ENCODE results near the gene CHRNB1. TPM values are rescaled to one million over a fixed set of nuclear protein-coding genes. Genes with fewer than 3 reads are reported as not detected.
"Not testable (repeated sequence)": the region's sequence is repeated elsewhere in the genome, so short reads cannot be mapped to it uniquely, and the experiment has no call there.

The CHRNB1 gene
- total RNA-seq, 3 donors from 2014 or later = 8.5 to 11.8 (median 11.7) TPM

- Histone ChIP-seq H3K27me3 (no peaks in the 10 kb centered on the region), H3K27ac (peak within 1 kb of the TSS; percentile 100), H3K9me3 (no peaks in the 10 kb centered on the region), H3K4me3 (peak within 1 kb of the TSS; percentile 93 to 100 (median 99)), H3K36me3 (no peaks in the 10 kb centered on the region), H3K4me1 (peaks cover 9 to 22% of the 10 kb centered on the region in 2 donors)
- intact Hi-C loops (cut with DNase I; ENCODE audit: low total_unique reads) = loop anchor here (10.0 kb wide), 1 partner anchor 45 kb away; the partner anchor contains the start of genes FGF11 and TMEM102
- TF ChIP-seq POLR2AphosphoS5 (IDR thresholded peaks at IDR 0.05) = peak; percentile 70 to 75 (median 71)
- peak; percentile 38 for TF ChIP-seq POLR2A (IDR thresholded peaks at IDR 0.05)
- no peak for TF ChIP-seq CTCF (IDR thresholded peaks at IDR 0.05)
- DNase-seq (ENCODE audit: low spot score in 2 of 2) = no peak
Measured at GRCh38 chr17:7479213-7480088, 34.6 kb downstream of the CHRNB1 start, which contains the start of gene ZBTB4. TSS of gene ZBTB4 (minus strand) at chr17:7479631. CDS start at chr17:7466801, 12,830 bp downstream.

DNA sequence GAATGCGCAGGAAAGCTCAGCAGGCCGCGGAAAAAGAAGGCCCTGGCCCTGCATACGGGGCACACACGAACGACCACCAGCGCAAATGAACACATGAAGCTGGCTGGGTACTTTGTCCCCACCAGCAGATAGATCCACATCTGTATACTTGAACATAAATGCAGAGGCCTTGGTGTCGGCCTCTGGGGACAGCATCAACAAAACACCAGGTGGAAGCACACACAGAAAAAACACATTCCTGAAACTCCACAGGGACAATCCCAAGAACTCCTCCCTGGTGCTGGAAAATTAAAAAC, 35.2 kb downstream of the CHRNB1 start:
- Histone ChIP-seq H3K4me3 (peak overlapping the region; percentile 93 to 100 (median 99)), H3K9me3 (no peaks in the 10 kb centered on the region), H3K4me1 (peaks cover 9 to 22% of the 10 kb centered on the region in 2 donors), H3K27ac (peak overlapping the region; percentile 100), H3K36me3 (no peaks in the 10 kb centered on the region), H3K27me3 (no peaks in the 10 kb centered on the region)
- intact Hi-C loops (cut with DNase I; ENCODE audit: low total_unique reads) = loop anchor here (10.0 kb wide), 1 partner anchor 45 kb away; the partner anchor contains the start of genes FGF11 and TMEM102
- no peak for TF ChIP-seq CTCF (IDR thresholded peaks at IDR 0.05)
- no peak for TF ChIP-seq POLR2A (IDR thresholded peaks at IDR 0.05)
- peak in 1 of 3 donors; percentile 2 for TF ChIP-seq POLR2AphosphoS5 (IDR thresholded peaks at IDR 0.05)
- no peak for DNase-seq (ENCODE audit: low spot score in 2 of 2)

GRCh38 chr17:7481275-7481674, 36.4 kb downstream of the CHRNB1 start, which contains the start of gene SLC35G6:
TSS of gene SLC35G6 (plus strand) at chr17:7481446. CDS start at chr17:7481517, 71 bp downstream.
- Histone ChIP-seq H3K4me1 (peaks cover 6 to 19% of the 10 kb centered on the region in 2 donors), H3K27ac (peak within 1 kb of the TSS; percentile 100), H3K4me3 (peak within 1 kb of the TSS in 2 of 3 donors; percentile 99 to 100)
- DNase-seq (ENCODE audit: low spot score in 2 of 2); H3K27me3 ChIP-seq; H3K36me3 ChIP-seq; H3K9me3 ChIP-seq: not testable (repeated sequence)
- intact Hi-C loops (cut with DNase I; ENCODE audit: low total_unique reads) = loop anchor here (10.0 kb wide), 1 partner anchor 46 kb away; the partner anchor contains the start of genes FGF11 and TMEM102

GRCh38 chr17:7481842-7482741, 37.2 kb downstream of the CHRNB1 start:
- Histone ChIP-seq H3K27ac (peak overlapping the region; percentile 99), H3K4me1 (peaks cover 6 to 20% of the 10 kb centered on the region in 2 donors)
- H3K36me3 ChIP-seq; H3K9me3 ChIP-seq; DNase-seq (ENCODE audit: low spot score in 2 of 2); H3K27me3 ChIP-seq; H3K4me3 ChIP-seq: not testable (repeated sequence)
- intact Hi-C loops (cut with DNase I; ENCODE audit: low total_unique reads) = loop anchor here (10.0 kb wide), 1 partner anchor 47 kb away; the partner anchor contains the start of genes FGF11 and TMEM102

DNA sequence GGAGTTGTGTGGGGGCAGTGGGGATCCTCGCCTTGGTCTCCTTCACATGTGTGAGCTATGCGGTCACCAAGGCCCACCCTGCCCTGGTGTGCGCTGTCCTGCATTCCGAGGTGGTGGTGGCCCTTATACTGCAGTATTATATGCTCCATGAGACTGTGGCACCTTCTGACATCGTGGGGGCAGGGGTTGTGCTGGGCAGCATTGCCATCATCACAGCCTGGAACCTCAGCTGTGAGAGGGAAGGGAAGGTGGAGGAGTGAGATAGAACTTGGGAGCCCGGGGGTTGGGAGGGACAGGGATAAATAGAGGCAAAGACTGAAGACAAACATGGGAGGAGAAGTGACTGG, 37.9 kb downstream of the CHRNB1 start:
- Histone ChIP-seq H3K27ac (peak overlapping the region; percentile 99), H3K4me1 (peaks cover 6 to 19% of the 10 kb centered on the region in 2 donors), H3K4me3 (peak overlapping the region; percentile 46 to 76 (median 68))
- not testable (repeated sequence) for H3K27me3 ChIP-seq; DNase-seq (ENCODE audit: low spot score in 2 of 2); H3K9me3 ChIP-seq; H3K36me3 ChIP-seq
- intact Hi-C loops (cut with DNase I; ENCODE audit: low total_unique reads) = loop anchor here (10.0 kb wide), 1 partner anchor 48 kb away; the partner anchor contains the start of genes FGF11 and TMEM102

GRCh38 chr17:7483255-7484066, 38.6 kb downstream of the CHRNB1 start:
- H3K27me3 ChIP-seq = no peaks in the 10 kb centered on the region
- H3K4me1 ChIP-seq = peaks cover 6 to 18% of the 10 kb centered on the region in 2 donors
- H3K9me3 ChIP-seq = no peaks in the 10 kb centered on the region
- no peaks in the 10 kb centered on the region for H3K36me3 ChIP-seq
- peak overlapping the region; percentile 46 to 76 (median 68) for H3K4me3 ChIP-seq
- peak; percentile 42 for TF ChIP-seq POLR2A (IDR thresholded peaks at IDR 0.05)
- peak; percentile 75 to 92 (median 77) for TF ChIP-seq POLR2AphosphoS5 (IDR thresholded peaks at IDR 0.05)
- no peak for TF ChIP-seq CTCF (IDR thresholded peaks at IDR 0.05)
- peak overlapping the region; percentile 99 for H3K27ac ChIP-seq
- DNase-seq (ENCODE audit: low spot score in 2 of 2) = peak; percentile 96 to 97
- intact Hi-C loops (cut with DNase I; ENCODE audit: low total_unique reads) = loop anchor here (10.0 kb wide), 1 partner anchor 49 kb away; the partner anchor contains the start of genes FGF11 and TMEM102
